ENCODE data around the gene C10orf67.

DNA sequence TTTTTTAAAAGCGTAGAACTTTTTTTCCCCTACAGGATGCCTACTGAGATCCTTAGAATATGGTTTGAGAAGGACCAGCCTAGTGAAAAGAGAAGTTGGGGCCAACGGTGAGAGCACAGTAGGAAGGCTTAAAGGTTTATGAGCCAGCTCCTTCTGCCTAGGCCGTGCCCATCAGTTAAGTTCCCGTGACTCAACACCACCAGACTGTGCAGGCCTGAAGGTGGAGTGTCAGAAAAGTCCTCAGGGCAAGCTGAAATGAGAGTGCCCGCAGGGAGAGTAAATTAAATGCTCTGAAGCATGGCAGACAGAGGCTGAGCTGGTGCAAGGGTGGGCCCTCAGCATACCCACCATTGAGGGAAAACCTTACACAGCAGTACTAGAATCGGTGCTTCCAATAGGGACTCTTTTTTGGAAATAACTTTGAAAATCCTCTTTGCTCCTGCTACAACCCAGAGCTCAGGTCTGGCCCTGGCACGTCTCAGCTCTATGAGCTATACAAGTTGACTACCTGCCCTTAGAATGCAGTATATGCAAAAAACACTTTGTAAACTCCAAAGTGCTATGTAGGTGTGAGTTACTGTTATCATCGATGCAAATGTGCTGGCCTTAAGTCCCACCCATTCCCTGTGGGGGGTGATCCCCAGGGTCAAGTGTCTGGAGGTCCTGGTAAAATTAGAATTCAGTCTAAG is 15.2 kb upstream of the C10orf67 start:
- TF ChIP-seq, protein P1, sequence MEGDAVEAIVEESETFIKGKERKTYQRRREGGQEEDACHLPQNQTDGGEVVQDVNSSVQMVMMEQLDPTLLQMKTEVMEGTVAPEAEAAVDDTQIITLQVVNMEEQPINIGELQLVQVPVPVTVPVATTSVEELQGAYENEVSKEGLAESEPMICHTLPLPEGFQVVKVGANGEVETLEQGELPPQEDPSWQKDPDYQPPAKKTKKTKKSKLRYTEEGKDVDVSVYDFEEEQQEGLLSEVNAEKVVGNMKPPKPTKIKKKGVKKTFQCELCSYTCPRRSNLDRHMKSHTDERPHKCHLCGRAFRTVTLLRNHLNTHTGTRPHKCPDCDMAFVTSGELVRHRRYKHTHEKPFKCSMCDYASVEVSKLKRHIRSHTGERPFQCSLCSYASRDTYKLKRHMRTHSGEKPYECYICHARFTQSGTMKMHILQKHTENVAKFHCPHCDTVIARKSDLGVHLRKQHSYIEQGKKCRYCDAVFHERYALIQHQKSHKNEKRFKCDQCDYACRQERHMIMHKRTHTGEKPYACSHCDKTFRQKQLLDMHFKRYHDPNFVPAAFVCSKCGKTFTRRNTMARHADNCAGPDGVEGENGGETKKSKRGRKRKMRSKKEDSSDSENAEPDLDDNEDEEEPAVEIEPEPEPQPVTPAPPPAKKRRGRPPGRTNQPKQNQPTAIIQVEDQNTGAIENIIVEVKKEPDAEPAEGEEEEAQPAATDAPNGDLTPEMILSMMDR (IDR thresholded peaks at IDR 0.05; ENCODE audit: insufficient read depth, low read length, poor library complexity, severe bottlenecking), result no peak
- no peak for TF ChIP-seq EZH2phosphoT487 (conservative IDR thresholded peaks at IDR 0.05; ENCODE audit: low read length)
